Measurements from ENCODE around the gene GALNT15. TPM values are rescaled to one million over a fixed set of nuclear protein-coding genes. Genes with fewer than 3 reads are reported as not detected.

Gene GALNT15
- polyA plus RNA-seq, 1 of the 3 experiments (the other 2 are of a cell fraction) = 4.7 TPM

GRCh38 chr3:16188071-16188470 lies 13.6 kb downstream of the GALNT15 start:
- no peaks in the 10 kb centered on the region for H3K9me2 ChIP-seq
- CTCF ChIA-PET = interaction anchor here (2.5 kb wide), 1 partner anchor 9 kb away, joined by 21 read pairs; no protein-coding TSS in a partner anchor
- no peak overlapping the region for H3K4me3 ChIP-seq (ENCODE audit: low read depth in 2 of 2, low read length in 1 of 2)
- no peak overlapping the region for H2AFZ ChIP-seq (ENCODE audit: low read depth)
- TF ChIP-seq GABPA (IDR thresholded peaks at IDR 0.05; ENCODE audit: low read depth) (no peak), MAX (IDR thresholded peaks at IDR 0.05; ENCODE audit: low read depth) (no peak), PBX3 (IDR thresholded peaks at IDR 0.05) (no peak), CHD2 (IDR thresholded peaks at IDR 0.05; ENCODE audit: low read length, partially characterized antibody) (no peak)
- peaks cover 6% of the 10 kb centered on the region for H3F3A ChIP-seq (replicated peaks; ENCODE audit: insufficient read depth)
- no peak overlapping the region for H3K9ac ChIP-seq
- DNase-seq = no peak
- no peaks in the 10 kb centered on the region for H3K36me3 ChIP-seq (replicated peaks in 1 of 2; ENCODE audit: control insufficient read depth in 1 of 2, insufficient read depth in 2 of 2, low read length in 1 of 2)
- POLR2A ChIA-PET = no interaction called here
- no peak overlapping the region for H3K27ac ChIP-seq (ENCODE audit: low read depth in 2 of 2, low read length in 1 of 2)
- H4K20me1 ChIP-seq (ENCODE audit: insufficient read depth) = no peaks in the 10 kb centered on the region
- peaks cover 0 to 18% of the 10 kb centered on the region in 2 experiments; a peak in 1 of 4 replicates for H3K4me1 ChIP-seq (ENCODE audit: control insufficient read depth in 1 of 2, insufficient read depth in 2 of 2, low read depth in 1 of 2, low read length in 1 of 2)
- no peaks in the 10 kb centered on the region for H3K27me3 ChIP-seq (ENCODE audit: insufficient read depth)
- H3K4me2 ChIP-seq = no peak overlapping the region
- WGBS (ENCODE audit: low lambda C conversion rate) = 84% methylated on average over 6 of the region's 6 CpGs
- H3K9me3 ChIP-seq = no peaks in the 10 kb centered on the region
- no peaks in the 10 kb centered on the region for H3K79me2 ChIP-seq (ENCODE audit: insufficient read depth)

GRCh38 chr3:16189201-16189600 lies 14.7 kb downstream of the GALNT15 start:
- Histone ChIP-seq H2AFZ (ENCODE audit: low read depth) (no peak overlapping the region), H4K20me1 (ENCODE audit: insufficient read depth) (no peaks in the 10 kb centered on the region), H3K9me3 (no peaks in the 10 kb centered on the region), H3F3A (replicated peaks; ENCODE audit: insufficient read depth) (peaks cover 3% of the 10 kb centered on the region), H3K27ac (ENCODE audit: low read depth in 2 of 2, low read length in 1 of 2) (no peak overlapping the region), H3K36me3 (replicated peaks in 1 of 2; ENCODE audit: control insufficient read depth in 1 of 2, insufficient read depth in 2 of 2, low read length in 1 of 2) (no peaks in the 10 kb centered on the region), H3K79me2 (ENCODE audit: insufficient read depth) (no peaks in the 10 kb centered on the region), H3K4me3 (ENCODE audit: low read depth in 2 of 2, low read length in 1 of 2) (no peak overlapping the region), H3K4me2 (no peak overlapping the region), H3K27me3 (ENCODE audit: insufficient read depth) (no peaks in the 10 kb centered on the region), H3K4me1 (ENCODE audit: control insufficient read depth in 1 of 2, insufficient read depth in 2 of 2, low read depth in 1 of 2, low read length in 1 of 2) (peaks cover 0 to 9% of the 10 kb centered on the region in 2 experiments; a peak in 1 of 4 replicates), H3K9me2 (no peaks in the 10 kb centered on the region), H3K9ac (no peak overlapping the region)
- DNase-seq = no peak
- ChIA-PET POLR2A (no interaction called here), CTCF (interaction anchor here (1.2 to 2.5 kb wide), 3 partner anchors 10 to 140 kb away, joined by 3 to 21 read pairs (median 5); no protein-coding TSS in a partner anchor)
- no peak for TF ChIP-seq ZBTB33 (IDR thresholded peaks at IDR 0.05; ENCODE audit: borderline replicate concordance, low read depth)
- TF ChIP-seq NFIC (IDR thresholded peaks at IDR 0.05; ENCODE audit: borderline replicate concordance) = no peak
- TF ChIP-seq MAX (IDR thresholded peaks at IDR 0.05; ENCODE audit: low read depth) = no peak
- TF ChIP-seq SMC3 (IDR thresholded peaks at IDR 0.05; ENCODE audit: low read depth, low read length) = no peak
- no peak for TF ChIP-seq RFX5 (IDR thresholded peaks at IDR 0.05; ENCODE audit: low read length)
- TF ChIP-seq USF2 (IDR thresholded peaks at IDR 0.05; ENCODE audit: borderline replicate concordance, low read depth, low read length) = no peak
- no peak for TF ChIP-seq MEF2A (IDR thresholded peaks at IDR 0.05; ENCODE audit: borderline replicate concordance, low read depth)
- TF ChIP-seq CTCF (IDR thresholded peaks at IDR 0.05) = no peak
- TF ChIP-seq RXRA (IDR thresholded peaks at IDR 0.05; ENCODE audit: borderline replicate concordance, low read depth) = no peak
